K562 (cell line): ENCODE data around the gene UBE2C. TPM values are rescaled to one million over a fixed set of nuclear protein-coding genes. Genes with fewer than 3 reads are reported as not detected.

Source experiments
- ASH1L ChIP-seq: fragments of 450-650 bp; IDR thresholded peaks from 2 replicates; pipeline ENCODE4 v1.6.1; 2018; ENCODE audit warnings: borderline replicate concordance, mild to moderate bottlenecking, low read depth; ENCODE audit not compliant: partially characterized antibody
- BRF1 ChIP-seq: IDR thresholded peaks from 3 replicates; pipeline ENCODE4 v1.6.1; 2011; ENCODE audit warnings: borderline replicate concordance, mild to moderate bottlenecking; ENCODE audit not compliant: insufficient read length; ENCODE audit errors: extremely low read depth
- CREBBP ChIP-seq: IDR thresholded peaks from one replicate; pipeline ENCODE4 v1.6.1; 2012; ENCODE audit warnings: low read depth, mild to moderate bottlenecking, control low read depth, inconsistent platforms, low read length
- ILK ChIP-seq: fragments of 450-650 bp; IDR thresholded peaks from 2 replicates; pipeline ENCODE4 v1.6.1; 2016; ENCODE audit warnings: missing genetic modification characterization, low read depth, mild to moderate bottlenecking, missing compliant biosample characterization, moderate library complexity, borderline replicate concordance
- MAX ChIP-seq: sonication (generic); formaldehyde crosslinking; IDR thresholded peaks from 2 replicates; pipeline ENCODE4 v1.9.0; 2022; ENCODE audit warnings: mild to moderate bottlenecking, missing genetic modification reagents
- MBD2 ChIP-seq: sonication (generic); IDR thresholded peaks from 2 replicates; pipeline ENCODE4 v1.6.1; 2016; ENCODE audit warnings: low read depth, borderline replicate concordance
- NFRKB ChIP-seq: fragments of 450-650 bp; IDR thresholded peaks from 2 replicates; pipeline ENCODE4 v1.6.1; 2016; ENCODE audit warnings: low read depth
- NRF1 ChIP-seq, 2 experiments: fragments of 450-650 bp; IDR thresholded peaks in 1 of 2; conservative IDR thresholded peaks in 1 of 2; 2 replicates each; pipeline ENCODE4 v1.6.1; 2014; ENCODE audit warnings: mild to moderate bottlenecking in 2 of 2
- PHTF2 ChIP-seq: fragments of 250-450 bp; sonication (Bioruptor Pico); IDR thresholded peaks from 2 replicates; pipeline ENCODE4 v1.5.0; 2021; ENCODE audit warnings: mild to moderate bottlenecking
- PML ChIP-seq: IDR thresholded peaks from 2 replicates; pipeline ENCODE4 v1.6.1; 2012; ENCODE audit warnings: low read length, inconsistent platforms
- POLR2G ChIP-seq: fragments of 200-400 bp; formaldehyde crosslinking; IDR thresholded peaks from 2 replicates; pipeline ENCODE4 v1.6.1; 2017; ENCODE audit warnings: low read depth, mild to moderate bottlenecking, antibody characterized with exemption, low read length, moderate library complexity
- SREBF1 ChIP-seq: fragments of 150-350 bp; IDR thresholded peaks from 2 replicates; pipeline ENCODE4 v1.6.1; 2014; ENCODE audit warnings: antibody characterized with exemption, low read depth, low read length, borderline replicate concordance
- STAG1 ChIP-seq: sonication (generic); formaldehyde crosslinking; IDR thresholded peaks from 2 replicates; pipeline ENCODE4 v1.5.0; 2020; ENCODE audit warnings: missing genetic modification reagents, borderline replicate concordance
- ZBTB7A ChIP-seq: IDR thresholded peaks from 2 replicates; pipeline ENCODE4 v1.6.1; 2011; ENCODE audit warnings: low read depth, mild to moderate bottlenecking, low read length, moderate library complexity, borderline replicate concordance; ENCODE audit not compliant: control insufficient read depth
- ZNF124 ChIP-seq: sonication (generic); formaldehyde crosslinking; IDR thresholded peaks from 2 replicates; pipeline ENCODE4 v1.8.1; 2022; ENCODE audit warnings: missing genetic modification reagents
- ZNF24 ChIP-seq: fragments of 450-650 bp; IDR thresholded peaks from 2 replicates; pipeline ENCODE4 v1.6.1; 2016
- ZNF699 ChIP-seq: fragments of 250-450 bp; sonication (Bioruptor Pico); IDR thresholded peaks from 2 replicates; pipeline ENCODE4 v1.8.0; 2021; ENCODE audit warnings: mild to moderate bottlenecking, moderate library complexity; ENCODE audit not compliant: insufficient replicate concordance
- polyA plus RNA-seq, 8 experiments: library from polyadenylated mRNA; depleted of rRNA in 4 of 8; stranded (reverse) in 5 of 8; unstranded in 3 of 8; fragments of >200 nt; fragmentation: Nextera tagmentation in 2 of 8; fragmentation: Illumina TruSeq in 1 of 8; extraction: Ambion mirVana in 2 of 8; extraction: Trizol in 1 of 8; gene quantifications; 2 replicates each; pipeline versions ENCODE4 v1.2.1 to v1.2.3, GENCODE V29; 2011 to 2014; ENCODE audit warnings: inconsistent platforms in 1 of 8, missing spikeins in 1 of 8
- total RNA-seq, 7 experiments: library from RNA; depleted of rRNA in 6 of 7; stranded (reverse); fragments of >200 nt in 6 of 7; fragmentation: Illumina TruSeq in 2 of 7; extraction: Trizol in 2 of 7; gene quantifications; 2 replicates each; pipeline versions ENCODE4 v1.2.1 to v1.2.3, GENCODE V29; 2011 to 2021; ENCODE audit warnings: low replicate concordance in 1 of 7
- TF ChIP-seq, protein P1 (sequence below): fragments of 150-350 bp; IDR thresholded peaks from 2 replicates; pipeline ENCODE4 v1.6.1; 2014; ENCODE audit warnings: low read depth, mild to moderate bottlenecking, low read length, borderline replicate concordance
- TF ChIP-seq, protein P2 (sequence below): fragments of 450-650 bp; IDR thresholded peaks from one replicate; pipeline ENCODE4 v1.6.1; 2018; ENCODE audit warnings: mild to moderate bottlenecking, moderate library complexity; ENCODE audit not compliant: partially characterized antibody

Gene UBE2C
- total and polyA plus RNA-seq, 9 of the 15 experiments (the other 6 are each of a cell fraction or from before 2014, with no cell fraction given) = 0.51 to 1.6 (median 0.69) TPM

DNA sequence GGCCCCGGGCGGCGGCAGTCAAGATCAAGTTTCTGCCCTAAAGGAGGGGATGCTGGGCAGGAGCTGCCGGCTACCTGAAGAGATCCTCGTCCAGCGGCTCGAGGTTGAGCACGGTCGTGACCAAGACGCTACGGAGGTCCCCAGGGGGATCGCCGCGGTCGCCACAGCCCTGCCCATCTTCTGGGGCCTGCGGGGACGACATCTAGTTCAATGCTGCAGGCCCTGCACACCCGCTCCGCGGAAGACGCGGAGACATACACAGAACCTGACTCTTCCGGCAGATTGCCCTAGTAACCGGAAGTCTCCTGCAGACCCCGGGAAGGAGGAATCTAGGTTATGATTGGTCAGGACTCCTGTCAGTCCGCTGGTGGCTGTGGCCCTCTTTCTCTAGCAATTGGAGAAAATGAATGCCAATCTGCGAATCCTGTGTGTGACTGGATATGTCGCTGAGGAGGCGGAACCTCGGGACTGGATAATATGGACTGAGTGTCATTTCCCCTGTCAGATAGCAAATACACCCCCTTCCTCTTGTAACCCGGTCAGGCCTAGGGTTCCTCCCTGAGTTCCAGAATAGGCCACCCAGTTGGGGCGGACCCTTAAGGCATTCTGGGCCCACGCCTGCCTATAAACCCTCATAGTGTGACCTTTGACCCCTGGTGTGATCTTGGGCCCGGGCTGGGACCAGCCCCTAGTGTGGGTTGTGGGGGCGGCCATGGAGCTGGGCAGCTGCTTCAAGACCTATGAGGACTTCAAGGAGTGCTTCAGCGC is 44.9 kb downstream of the UBE2C start, which contains the start of the genes ACOT8 and ZSWIM3 (continued):
- TF ChIP-seq MBD2 (peak; percentile 99), MAX (CRISPR knock-in tag) (peak; percentile 13), ZNF24 (no peak), ZNF699 (CRISPR knock-in tag) (no peak), SREBF1 (peak; percentile 58; the same call in 1 of the 2 replicates), POLR2G (peak; percentile 84), NFRKB (peak; percentile 42; the same call in 1 of the 2 replicates), ASH1L (peak; percentile 99), ZNF124 (CRISPR knock-in tag) (no peak), PHTF2 (CRISPR knock-in tag) (no peak), ILK (tag) (no peak), NRF1 (conservative IDR thresholded peaks at IDR 0.05 in 1 of 2, IDR thresholded peaks at IDR 0.05 in 1 of 2) (peak in 1 of 2 experiments; percentile 36; a peak in 3 of 4 replicates), ZBTB7A (peak; percentile 35; the same call in 1 of the 2 replicates), CREBBP (no peak), BRF1 (no peak), STAG1 (CRISPR knock-in tag) (no peak), PML (peak; percentile 56; the same call in 1 of the 2 replicates)
- TF ChIP-seq, protein P1, sequence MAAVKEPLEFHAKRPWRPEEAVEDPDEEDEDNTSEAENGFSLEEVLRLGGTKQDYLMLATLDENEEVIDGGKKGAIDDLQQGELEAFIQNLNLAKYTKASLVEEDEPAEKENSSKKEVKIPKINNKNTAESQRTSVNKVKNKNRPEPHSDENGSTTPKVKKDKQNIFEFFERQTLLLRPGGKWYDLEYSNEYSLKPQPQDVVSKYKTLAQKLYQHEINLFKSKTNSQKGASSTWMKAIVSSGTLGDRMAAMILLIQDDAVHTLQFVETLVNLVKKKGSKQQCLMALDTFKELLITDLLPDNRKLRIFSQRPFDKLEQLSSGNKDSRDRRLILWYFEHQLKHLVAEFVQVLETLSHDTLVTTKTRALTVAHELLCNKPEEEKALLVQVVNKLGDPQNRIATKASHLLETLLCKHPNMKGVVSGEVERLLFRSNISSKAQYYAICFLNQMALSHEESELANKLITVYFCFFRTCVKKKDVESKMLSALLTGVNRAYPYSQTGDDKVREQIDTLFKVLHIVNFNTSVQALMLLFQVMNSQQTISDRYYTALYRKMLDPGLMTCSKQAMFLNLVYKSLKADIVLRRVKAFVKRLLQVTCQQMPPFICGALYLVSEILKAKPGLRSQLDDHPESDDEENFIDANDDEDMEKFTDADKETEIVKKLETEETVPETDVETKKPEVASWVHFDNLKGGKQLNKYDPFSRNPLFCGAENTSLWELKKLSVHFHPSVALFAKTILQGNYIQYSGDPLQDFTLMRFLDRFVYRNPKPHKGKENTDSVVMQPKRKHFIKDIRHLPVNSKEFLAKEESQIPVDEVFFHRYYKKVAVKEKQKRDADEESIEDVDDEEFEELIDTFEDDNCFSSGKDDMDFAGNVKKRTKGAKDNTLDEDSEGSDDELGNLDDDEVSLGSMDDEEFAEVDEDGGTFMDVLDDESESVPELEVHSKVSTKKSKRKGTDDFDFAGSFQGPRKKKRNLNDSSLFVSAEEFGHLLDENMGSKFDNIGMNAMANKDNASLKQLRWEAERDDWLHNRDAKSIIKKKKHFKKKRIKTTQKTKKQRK = peak; percentile 100
- TF ChIP-seq, protein P2, sequence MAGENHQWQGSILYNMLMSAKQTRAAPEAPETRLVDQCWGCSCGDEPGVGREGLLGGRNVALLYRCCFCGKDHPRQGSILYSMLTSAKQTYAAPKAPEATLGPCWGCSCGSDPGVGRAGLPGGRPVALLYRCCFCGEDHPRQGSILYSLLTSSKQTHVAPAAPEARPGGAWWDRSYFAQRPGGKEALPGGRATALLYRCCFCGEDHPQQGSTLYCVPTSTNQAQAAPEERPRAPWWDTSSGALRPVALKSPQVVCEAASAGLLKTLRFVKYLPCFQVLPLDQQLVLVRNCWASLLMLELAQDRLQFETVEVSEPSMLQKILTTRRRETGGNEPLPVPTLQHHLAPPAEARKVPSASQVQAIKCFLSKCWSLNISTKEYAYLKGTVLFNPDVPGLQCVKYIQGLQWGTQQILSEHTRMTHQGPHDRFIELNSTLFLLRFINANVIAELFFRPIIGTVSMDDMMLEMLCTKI = no peak
